ENCODE measurements around the gene ALPK1.

- no peak for TF ChIP-seq POLR2A (IDR thresholded peaks at IDR 0.05; ENCODE audit: low read length)
- TF ChIP-seq GATA1 (IDR thresholded peaks at IDR 0.05; ENCODE audit: low read depth, low read length): no peak
Measured at GRCh38 chr4:112316360-112316759, 19.2 kb downstream of the ALPK1 start.
